Stomach (tissue), 9 donors: ENCODE measurements around the gene KCNQ5. TPM values are rescaled to one million over a fixed set of nuclear protein-coding genes. Genes with fewer than 3 reads are reported as not detected.

Source experiments
- DNase-seq, 2 donors: peaks; one replicate each; pipeline versions ENCODE4 v3.0.0 to v3.0.0-alpha.2; 2013 to 2019
- H3K27ac ChIP-seq, 5 donors: fragments of 200-600 bp in 4 of 5; sonication (generic) in 4 of 5; one replicate each; pipeline ENCODE4 v1.5.1; 2013 to 2019; ENCODE audit warnings: mild to moderate bottlenecking in 1 of 5, moderate library complexity in 1 of 5
- H3K27me3 ChIP-seq, 3 donors: fragments of 200-600 bp; sonication (generic); one replicate each; pipeline ENCODE4 v1.5.1; 2017 to 2019; ENCODE audit warnings: mixed run types in 1 of 3
- H3K36me3 ChIP-seq, 4 donors: fragments of 200-600 bp; sonication (generic); 1 replicate in 3 of 4; 2 replicates in 1 of 4; pipeline ENCODE4 v1.5.1; 2016 to 2019
- H3K4me1 ChIP-seq, 4 donors: fragments of 200-600 bp; sonication (generic); one replicate each; pipeline ENCODE4 v1.5.1; 2016 to 2019
- H3K4me3 ChIP-seq, 4 donors: fragments of 200-600 bp; sonication (generic) in 3 of 4; one replicate each; pipeline ENCODE4 v1.5.1; 2016 to 2019; ENCODE audit warnings: mild to moderate bottlenecking in 1 of 4
- H3K9me3 ChIP-seq, 4 donors: fragments of 200-600 bp; sonication (generic); one replicate each; pipeline ENCODE4 v1.5.1; 2016 to 2019
- EP300 ChIP-seq: sonication (generic); formaldehyde crosslinking; IDR thresholded peaks from one replicate; pipeline ENCODE4 v1.6.1; 2017; ENCODE audit warnings: antibody characterized with exemption
- POLR2A ChIP-seq, 4 donors: fragments of 450-650 bp; IDR thresholded peaks; one replicate each; pipeline ENCODE4 v1.6.1; 2016; ENCODE audit warnings: antibody characterized with exemption in 4 of 4, control low read depth in 2 of 4, mild to moderate bottlenecking in 1 of 4, moderate library complexity in 1 of 4
- POLR2AphosphoS5 ChIP-seq, 3 donors: sonication (generic); formaldehyde crosslinking; IDR thresholded peaks; one replicate each; pipeline ENCODE4 v1.6.1; 2016; ENCODE audit warnings: antibody characterized with exemption in 3 of 3
- WGBS, 5 donors: extraction: QIAGEN DNeasy Blood & Tissue Kit in 3 of 5; methylation state at CpG; one replicate each; pipeline versions ENCODE4 v1.1.5 to v1.1.7; 2013 to 2018; 5-methylcytosine and 5-hydroxymethylcytosine counted together
- intact Hi-C: fragments of 100-400 bp; cut with DNase I; formaldehyde crosslinking; loops from one replicate; pipeline ENCODE4 v1.15.1; 2023; ENCODE audit warnings: low total_unique reads
- polyA plus RNA-seq, 3 donors: library from polyadenylated mRNA; stranded (reverse); fragments of 200-250 nt; gene quantifications; one replicate each; pipeline ENCODE4 v1.2.3, GENCODE V29; 2013
- total RNA-seq, 5 donors: library from RNA; depleted of rRNA; stranded (reverse); fragments of >200 nt; gene quantifications; one replicate each; pipeline versions ENCODE4 v1.1.0 to v1.2.3, GENCODE V29; 2014 to 2016
- TF ChIP-seq, protein P1 (sequence below), 7 experiments: fragments of 450-650 bp in 4 of 7; fragments of 200-600 bp in 3 of 7; sonication (generic) in 3 of 7; IDR thresholded peaks; one replicate each; pipeline ENCODE4 v1.5.1; 2016 to 2019; ENCODE audit warnings: antibody characterized with exemption in 7 of 7, control low read depth in 2 of 7, mild to moderate bottlenecking in 1 of 7
- donor health status: healthy with polysubstance abuse.
- donor health status: Bipolar disorder and iron deficiency.
- donor health status: healthy.

The KCNQ5 gene
- total and polyA plus RNA-seq, 8 donors = 0.12 to 2.8 (median 0.37) TPM; not detected in 2

DNA sequence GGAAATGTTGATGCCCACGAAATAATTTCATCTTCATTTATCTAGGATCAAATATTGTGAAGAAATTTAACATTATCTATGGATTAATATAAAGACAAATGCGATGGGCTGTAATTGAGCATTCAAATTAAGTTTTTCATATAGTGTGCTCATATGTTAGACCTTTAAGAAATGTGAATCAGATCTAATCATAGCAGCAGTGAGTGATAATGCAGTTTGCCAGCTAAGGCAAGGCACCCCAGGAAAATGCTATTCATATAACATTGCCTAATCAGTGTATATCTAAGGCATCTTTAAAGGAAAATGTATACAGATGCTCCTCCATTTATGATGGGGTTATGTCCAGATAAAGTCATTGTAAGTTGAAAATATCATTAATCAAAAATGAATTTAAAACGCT lies 135.2 kb downstream of the KCNQ5 start:
- Histone ChIP-seq H3K4me3 (no peak overlapping the region), H3K27me3 (no peaks in the 10 kb centered on the region), H3K9me3 (no peaks in the 10 kb centered on the region), H3K36me3 (no peaks in the 10 kb centered on the region), H3K4me1 (peaks cover 0 to 17% (median 3%) of the 10 kb centered on the region in 4 donors), H3K27ac (no peak overlapping the region)
- no peak for TF ChIP-seq EP300
- TF ChIP-seq, protein P1, sequence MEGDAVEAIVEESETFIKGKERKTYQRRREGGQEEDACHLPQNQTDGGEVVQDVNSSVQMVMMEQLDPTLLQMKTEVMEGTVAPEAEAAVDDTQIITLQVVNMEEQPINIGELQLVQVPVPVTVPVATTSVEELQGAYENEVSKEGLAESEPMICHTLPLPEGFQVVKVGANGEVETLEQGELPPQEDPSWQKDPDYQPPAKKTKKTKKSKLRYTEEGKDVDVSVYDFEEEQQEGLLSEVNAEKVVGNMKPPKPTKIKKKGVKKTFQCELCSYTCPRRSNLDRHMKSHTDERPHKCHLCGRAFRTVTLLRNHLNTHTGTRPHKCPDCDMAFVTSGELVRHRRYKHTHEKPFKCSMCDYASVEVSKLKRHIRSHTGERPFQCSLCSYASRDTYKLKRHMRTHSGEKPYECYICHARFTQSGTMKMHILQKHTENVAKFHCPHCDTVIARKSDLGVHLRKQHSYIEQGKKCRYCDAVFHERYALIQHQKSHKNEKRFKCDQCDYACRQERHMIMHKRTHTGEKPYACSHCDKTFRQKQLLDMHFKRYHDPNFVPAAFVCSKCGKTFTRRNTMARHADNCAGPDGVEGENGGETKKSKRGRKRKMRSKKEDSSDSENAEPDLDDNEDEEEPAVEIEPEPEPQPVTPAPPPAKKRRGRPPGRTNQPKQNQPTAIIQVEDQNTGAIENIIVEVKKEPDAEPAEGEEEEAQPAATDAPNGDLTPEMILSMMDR (IDR thresholded peaks at IDR 0.05) = no peak
- no peak for TF ChIP-seq POLR2A (IDR thresholded peaks at IDR 0.05)
- TF ChIP-seq POLR2AphosphoS5 (IDR thresholded peaks at IDR 0.05) = no peak
- 86 to 90% (median 88%) methylated on average over 3 of the region's 3 CpGs for WGBS, 5 donors
- DNase-seq = no peak
- intact Hi-C loops = no loop called here

GRCh38 chr6:72757926-72758325 lies 136.1 kb downstream of the KCNQ5 start:
- Histone ChIP-seq H3K27me3 (no peaks in the 10 kb centered on the region), H3K9me3 (no peaks in the 10 kb centered on the region), H3K4me3 (no peak overlapping the region), H3K36me3 (no peaks in the 10 kb centered on the region), H3K27ac (no peak overlapping the region), H3K4me1 (peaks cover 0 to 17% (median 3%) of the 10 kb centered on the region in 4 donors)
- 77 to 92% (median 88%) methylated on average over 1 of the region's 1 CpG for WGBS, 5 donors
- DNase-seq = no peak
- intact Hi-C loops = no loop called here
- TF ChIP-seq EP300 (no peak), POLR2AphosphoS5 (IDR thresholded peaks at IDR 0.05) (no peak), POLR2A (IDR thresholded peaks at IDR 0.05) (no peak)
- TF ChIP-seq, protein P1 (IDR thresholded peaks at IDR 0.05) = no peak

DNA sequence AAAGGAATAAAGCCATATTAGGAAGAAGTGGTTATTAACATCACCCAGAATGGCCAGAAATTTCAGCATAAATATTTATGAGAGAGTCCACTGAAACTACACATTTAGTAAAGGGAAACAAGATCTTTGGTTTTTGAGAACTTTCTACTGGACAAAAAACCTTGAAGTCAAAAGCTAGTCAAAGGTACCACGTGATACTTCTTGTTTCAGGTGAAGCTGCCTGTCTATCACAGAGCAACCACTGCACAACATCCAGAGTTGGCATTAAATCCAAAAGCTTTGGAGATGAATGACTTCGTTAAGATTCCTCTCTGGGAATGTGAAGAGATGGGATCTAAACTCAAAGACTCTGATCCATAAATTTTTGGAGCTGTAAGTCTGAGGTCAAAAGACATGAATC lies 137.0 kb downstream of the KCNQ5 start:
- no peaks in the 10 kb centered on the region for H3K36me3 ChIP-seq
- no peaks in the 10 kb centered on the region for H3K27me3 ChIP-seq
- TF ChIP-seq EP300 (no peak), POLR2AphosphoS5 (IDR thresholded peaks at IDR 0.05) (no peak)
- DNase-seq = no peak
- no peaks in the 10 kb centered on the region for H3K9me3 ChIP-seq
- H3K27ac ChIP-seq = no peak overlapping the region
- intact Hi-C loops = no loop called here
- WGBS, 5 donors = 74 to 89% (median 84%) methylated on average over 2 of the region's 2 CpGs
- H3K4me1 ChIP-seq = peaks cover 0 to 17% (median 3%) of the 10 kb centered on the region in 4 donors
- no peak overlapping the region for H3K4me3 ChIP-seq

- H3K4me1 ChIP-seq = peaks cover 0 to 17% (median 3%) of the 10 kb centered on the region in 4 donors
- intact Hi-C loops = no loop called here
- no peak for TF ChIP-seq POLR2A (IDR thresholded peaks at IDR 0.05)
- TF ChIP-seq, protein P1 (IDR thresholded peaks at IDR 0.05) = no peak
- TF ChIP-seq POLR2AphosphoS5 (IDR thresholded peaks at IDR 0.05) = no peak
- no peak for TF ChIP-seq EP300
- no peaks in the 10 kb centered on the region for H3K36me3 ChIP-seq
- no peak overlapping the region for H3K27ac ChIP-seq
- 19 to 57% (median 25%) methylated on average over 4 of the region's 4 CpGs for WGBS, 5 donors
- H3K9me3 ChIP-seq = no peaks in the 10 kb centered on the region
- no peaks in the 10 kb centered on the region for H3K27me3 ChIP-seq
- DNase-seq = peak in 1 of 2 donors; percentile 32
- H3K4me3 ChIP-seq = no peak overlapping the region
These were observed 138.4 kb downstream of the KCNQ5 start for GRCh38 chr6:72760114-72760793.

DNA sequence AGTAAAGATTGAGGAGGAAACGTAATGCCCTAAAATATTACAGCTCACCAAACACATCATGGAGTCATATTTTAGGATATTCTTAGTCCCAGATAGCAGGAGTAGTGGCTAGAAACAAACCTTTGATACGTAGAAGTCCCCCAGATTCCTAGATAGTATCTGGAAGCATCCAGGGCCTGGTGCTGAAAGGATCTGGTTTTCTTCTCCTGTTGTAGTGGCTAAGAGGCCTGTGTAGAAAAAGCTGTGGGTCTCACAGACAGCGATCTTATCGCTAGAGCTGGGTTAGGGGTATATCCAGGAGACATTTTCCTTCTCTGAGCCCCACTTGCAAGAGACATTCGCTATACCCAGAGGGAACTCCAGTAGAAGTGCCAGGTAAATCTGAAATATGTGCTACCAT lies 139.9 kb downstream of the KCNQ5 start:
- TF ChIP-seq EP300 = no peak
- TF ChIP-seq, protein P1 (IDR thresholded peaks at IDR 0.05) = no peak
- TF ChIP-seq POLR2A (IDR thresholded peaks at IDR 0.05) = no peak
- no peak for TF ChIP-seq POLR2AphosphoS5 (IDR thresholded peaks at IDR 0.05)
- H3K4me3 ChIP-seq = no peak overlapping the region
- H3K9me3 ChIP-seq = no peaks in the 10 kb centered on the region
- H3K4me1 ChIP-seq = peaks cover 0 to 17% (median 3%) of the 10 kb centered on the region in 4 donors
- WGBS, 5 donors = 85 to 91% (median 89%) methylated on average over 5 of the region's 5 CpGs
- intact Hi-C loops = no loop called here
- H3K27ac ChIP-seq = no peak overlapping the region
- no peak for DNase-seq
- H3K27me3 ChIP-seq = no peaks in the 10 kb centered on the region
- no peaks in the 10 kb centered on the region for H3K36me3 ChIP-seq
